ENCODE data around the gene OPA3. TPM values are rescaled to one million over a fixed set of nuclear protein-coding genes. Genes with fewer than 3 reads are reported as not detected.

The OPA3 gene
- total RNA-seq, 1 donor = 3.4 TPM

GRCh38 chr19:45478454-45479238 is 106.0 kb downstream of the OPA3 start:
- H3K27me3 ChIP-seq (ENCODE audit: insufficient read depth, low read length) = peaks cover 14% of the 10 kb centered on the region
- H3K4me1 ChIP-seq (ENCODE audit: insufficient read depth, low read length) = peaks cover 16% of the 10 kb centered on the region
- no peaks in the 10 kb centered on the region for H3K9me3 ChIP-seq (ENCODE audit: low read depth, low read length)
- peak overlapping the region; percentile 38 for H3K4me3 ChIP-seq (ENCODE audit: low read length)

DNA sequence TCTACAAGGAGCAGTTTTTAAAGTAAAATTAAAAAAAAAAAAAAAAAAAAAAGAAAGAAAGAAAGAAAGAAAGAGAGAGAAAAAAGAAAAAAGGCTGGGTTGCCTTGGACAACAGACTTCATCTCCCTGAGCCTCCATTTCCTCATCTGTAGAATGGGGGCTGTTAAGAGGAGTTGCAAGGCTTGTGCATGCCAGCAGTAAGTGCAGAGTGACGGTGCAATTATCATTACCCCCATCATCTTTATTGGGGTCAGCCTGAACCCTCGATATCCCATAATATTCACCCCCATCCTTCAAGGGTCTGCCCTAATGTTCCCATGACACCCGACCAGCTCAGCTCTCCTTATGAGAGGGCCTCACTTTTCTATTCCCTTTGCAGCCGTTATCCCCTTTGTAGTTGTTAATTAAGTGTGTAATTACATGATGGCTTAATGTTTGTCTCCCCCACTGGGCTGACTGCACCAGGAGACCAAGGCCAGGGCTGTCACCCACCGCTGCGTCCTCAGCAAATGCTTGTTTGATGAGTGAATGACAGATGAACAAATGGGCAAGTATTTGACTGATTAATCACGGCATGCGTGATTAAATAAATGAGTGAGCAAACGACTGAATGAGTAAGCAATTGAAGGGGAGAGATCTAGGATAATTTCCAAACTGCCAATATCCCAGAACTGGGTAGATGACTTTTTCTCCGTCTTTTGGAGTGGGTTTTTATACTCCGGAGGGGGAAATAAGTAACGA is 106.7 kb downstream of the OPA3 start:
- H3K4me3 ChIP-seq (ENCODE audit: low read length) = no peak overlapping the region
- peaks cover 18% of the 10 kb centered on the region for H3K4me1 ChIP-seq (ENCODE audit: insufficient read depth, low read length)
- peaks cover 20% of the 10 kb centered on the region for H3K27me3 ChIP-seq (ENCODE audit: insufficient read depth, low read length)
- no peaks in the 10 kb centered on the region for H3K9me3 ChIP-seq (ENCODE audit: low read depth, low read length)

Other genes with a start within 250 kb of the OPA3 start
- gene KLC3, start 244.1 kb downstream of the OPA3 start, total RNA-seq = 0.21 TPM
- gene ERCC2, start 214.2 kb downstream of the OPA3 start, total RNA-seq = 4.2 TPM
- gene PPP1R13L, start 179.7 kb downstream of the OPA3 start, total RNA-seq = 0.52 TPM
- gene POLR1G, start 178.2 kb downstream of the OPA3 start, total RNA-seq = 0.10 TPM
- gene ERCC1, start 160.9 kb downstream of the OPA3 start, total RNA-seq = 33.6 TPM
- 337 TPM for gene FOSB, start 116.8 kb downstream of the OPA3 start, total RNA-seq
- gene RTN2, start 87.8 kb downstream of the OPA3 start, total RNA-seq = 1.5 TPM
- 4.3 TPM for gene PPM1N, start 86.4 kb downstream of the OPA3 start, total RNA-seq
- gene VASP, start 77.3 kb downstream of the OPA3 start, total RNA-seq = 95.8 TPM
- not detected for gene GPR4, start 17.4 kb upstream of the OPA3 start, total RNA-seq
- 13.9 TPM for gene EML2, start 54.6 kb upstream of the OPA3 start, total RNA-seq
- gene GIPR, start 83.4 kb upstream of the OPA3 start, total RNA-seq = 1.2 TPM
- gene SNRPD2, start 107.2 kb upstream of the OPA3 start, total RNA-seq = 158 TPM
- gene QPCTL, start 107.9 kb upstream of the OPA3 start, total RNA-seq = 2.5 TPM
- gene FBXO46, start 146.1 kb upstream of the OPA3 start, total RNA-seq = 8.0 TPM
- gene MEIOSIN, start 148.6 kb upstream of the OPA3 start, total RNA-seq = not detected
- under 0.01 TPM for gene SIX5, start 184.4 kb upstream of the OPA3 start, total RNA-seq
- gene DMPK, start 197.7 kb upstream of the OPA3 start, total RNA-seq = 5.8 TPM
- 15.2 TPM for gene DMWD, start 208.0 kb upstream of the OPA3 start, total RNA-seq
- gene RSPH6A, start 230.5 kb upstream of the OPA3 start, total RNA-seq = 0.10 TPM